WERI-Rb-1 (cell line): ENCODE measurements around the gene IQSEC1.

Experiments
- DNase-seq: peaks from one replicate; pipeline ENCODE4 v3.0.0-alpha.2; 2020
- H3K27ac ChIP-seq: fragments of 250-450 bp; sonication (Bioruptor Pico); 2 replicates; pipeline ENCODE4 v1.5.1; 2020; ENCODE audit warnings: mild to moderate bottlenecking, moderate library complexity
- H3K27me3 ChIP-seq: fragments of 250-450 bp; sonication (Bioruptor Pico); 2 replicates; pipeline ENCODE4 v1.5.1; 2021; ENCODE audit warnings: mild to moderate bottlenecking, low read depth, moderate library complexity; ENCODE audit not compliant: insufficient read depth, severe bottlenecking
- H3K36me3 ChIP-seq: fragments of 250-450 bp; sonication (Bioruptor Pico); 2 replicates; pipeline ENCODE4 v1.5.1; 2020; ENCODE audit warnings: mild to moderate bottlenecking, moderate library complexity
- H3K4me3 ChIP-seq: 2 replicates; pipeline ENCODE4 v1.5.1; 2011; ENCODE audit warnings: low read depth, mild to moderate bottlenecking, control low read depth, low read length
- H3K9me3 ChIP-seq: fragments of 250-450 bp; sonication (Bioruptor Pico); 2 replicates; pipeline ENCODE4 v1.5.1; 2021; ENCODE audit warnings: mild to moderate bottlenecking, moderate library complexity; ENCODE audit not compliant: severe bottlenecking
- CTCF ChIP-seq: IDR thresholded peaks from 2 replicates; pipeline ENCODE4 v1.5.1; 2011; ENCODE audit warnings: low read depth, mild to moderate bottlenecking, control low read depth, inconsistent platforms, low read length

Gene IQSEC1

DNA sequence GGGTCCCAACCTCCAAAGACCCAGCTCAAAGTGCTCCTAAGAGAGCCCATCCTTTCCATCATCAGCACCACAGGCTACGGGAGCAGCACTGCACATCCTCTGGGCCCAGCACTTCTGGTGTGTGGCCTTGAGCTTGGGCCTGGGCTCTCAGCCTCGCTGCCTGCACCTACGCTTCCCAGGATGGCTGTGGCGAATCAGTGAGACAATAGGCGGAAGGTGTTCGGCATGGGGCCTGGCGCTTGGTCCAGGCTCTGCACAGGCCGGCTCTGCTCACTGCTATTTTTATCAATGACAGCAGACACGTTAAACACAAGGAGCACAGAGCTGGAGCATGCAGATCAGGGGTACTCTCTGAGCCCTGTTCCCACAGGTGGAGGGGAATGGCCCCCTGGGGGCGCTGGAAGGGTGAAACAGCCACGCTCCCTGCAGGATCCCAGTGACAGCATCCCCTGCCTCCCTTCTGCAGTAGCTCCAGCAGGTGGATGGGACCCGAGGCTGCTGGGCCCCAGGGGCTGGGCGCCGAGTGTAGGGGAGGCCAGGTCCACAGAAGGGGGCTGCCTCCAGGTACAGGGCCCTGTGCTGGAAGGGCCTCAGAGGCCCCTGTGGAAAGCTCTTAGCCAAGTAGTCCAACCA, 141.8 kb downstream of the IQSEC1 start:
- TF ChIP-seq CTCF = peak; percentile 29; the same call in 1 of the 2 replicates
- Histone ChIP-seq H3K27ac (peak overlapping the region; percentile 44), H3K36me3 (peaks cover 95% of the 10 kb centered on the region), H3K9me3 (no peaks in the 10 kb centered on the region), H3K27me3 (no peaks in the 10 kb centered on the region), H3K4me3 (no peak overlapping the region)
- DNase-seq = no peak

DNA sequence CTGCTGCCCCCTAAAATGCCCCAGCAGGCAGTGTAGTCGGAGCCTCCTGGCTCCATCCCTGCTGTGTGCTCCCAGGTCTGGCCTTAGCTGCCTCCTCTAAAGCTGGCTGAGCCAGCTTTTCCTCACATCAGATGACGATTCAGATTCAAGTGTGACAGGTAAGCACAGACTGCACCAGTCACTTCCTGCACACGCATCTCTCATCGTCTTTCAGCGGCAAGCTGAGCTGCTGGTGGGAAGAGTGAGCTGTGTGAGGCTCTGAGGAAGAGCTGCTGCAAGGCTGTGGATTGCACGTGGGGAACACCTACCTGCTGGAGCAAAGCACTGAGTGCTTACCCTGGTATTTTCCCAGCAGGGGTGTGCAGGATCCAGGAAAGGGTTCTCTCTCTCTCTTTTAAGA, 143.4 kb downstream of the IQSEC1 start:
- Histone ChIP-seq H3K27ac (peak overlapping the region; percentile 44), H3K27me3 (no peaks in the 10 kb centered on the region), H3K36me3 (peaks cover 94% of the 10 kb centered on the region), H3K4me3 (no peak overlapping the region), H3K9me3 (no peaks in the 10 kb centered on the region)
- no peak for DNase-seq
- TF ChIP-seq CTCF = no peak

GRCh38 chr3:12926660-12927059, 146.6 kb downstream of the IQSEC1 start:
- Histone ChIP-seq H3K27me3 (no peaks in the 10 kb centered on the region), H3K36me3 (peaks cover 93% of the 10 kb centered on the region), H3K9me3 (no peaks in the 10 kb centered on the region), H3K4me3 (no peak overlapping the region), H3K27ac (no peak overlapping the region)
- no peak for DNase-seq
- no peak for TF ChIP-seq CTCF

DNA sequence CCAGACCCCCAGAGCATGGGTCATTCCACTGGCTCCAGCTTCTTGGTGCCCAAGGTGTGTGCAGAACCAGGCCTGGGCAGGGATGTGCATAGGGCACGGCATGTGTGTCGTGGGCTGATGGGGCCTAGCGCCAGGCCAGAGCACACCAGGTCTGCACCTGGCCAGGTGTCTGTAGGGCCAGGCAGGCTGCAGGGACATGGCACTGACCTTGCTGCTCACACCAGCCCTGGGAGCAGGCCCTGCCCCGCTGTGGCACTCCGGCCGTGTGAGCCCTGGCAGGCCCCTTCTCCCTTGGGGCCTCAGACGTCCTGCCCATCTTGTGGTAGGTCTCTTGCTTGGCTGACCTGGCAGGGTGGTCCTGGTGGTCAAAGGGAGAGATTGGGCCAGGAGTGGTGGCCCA, 147.6 kb downstream of the IQSEC1 start:
- Histone ChIP-seq H3K27ac (no peak overlapping the region), H3K27me3 (no peaks in the 10 kb centered on the region), H3K36me3 (peaks cover 93% of the 10 kb centered on the region), H3K4me3 (no peak overlapping the region), H3K9me3 (no peaks in the 10 kb centered on the region)
- DNase-seq = no peak
- no peak for TF ChIP-seq CTCF

DNA sequence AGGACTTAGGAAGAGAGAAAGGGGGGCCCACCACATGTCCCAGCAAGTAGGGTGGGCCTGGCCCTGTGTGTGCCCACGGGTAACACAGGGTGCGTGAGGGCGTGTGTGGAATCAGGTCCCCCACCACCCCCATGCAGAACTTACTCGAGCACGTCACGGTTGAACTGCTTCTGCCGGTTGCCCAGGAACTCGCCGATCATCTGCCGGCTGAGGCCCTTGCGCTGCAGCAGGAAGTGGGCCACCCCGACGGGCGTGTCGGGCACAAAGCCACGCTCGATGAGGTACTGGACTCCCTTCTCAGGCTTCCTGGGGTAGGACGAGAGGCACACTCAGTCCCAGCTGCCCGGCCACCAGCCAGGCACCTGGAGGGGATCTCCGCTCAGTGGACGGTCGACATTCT, 148.8 kb downstream of the IQSEC1 start:
- Histone ChIP-seq H3K27ac (no peak overlapping the region), H3K4me3 (no peak overlapping the region), H3K9me3 (no peaks in the 10 kb centered on the region), H3K27me3 (no peaks in the 10 kb centered on the region), H3K36me3 (peaks cover 95% of the 10 kb centered on the region)
- no peak for DNase-seq
- TF ChIP-seq CTCF = no peak

- Histone ChIP-seq H3K9me3 (no peaks in the 10 kb centered on the region), H3K4me3 (no peak overlapping the region), H3K27ac (no peak overlapping the region), H3K36me3 (peaks cover 97% of the 10 kb centered on the region), H3K27me3 (no peaks in the 10 kb centered on the region)
- no peak for DNase-seq
- no peak for TF ChIP-seq CTCF
These were observed 150.3 kb downstream of the IQSEC1 start for GRCh38 chr3:12922881-12923431.
